Measurements from ENCODE around the gene TPSAB1.
"Not testable (repeated sequence)": the region's sequence is repeated elsewhere in the genome, so short reads cannot be mapped to it uniquely, and the experiment has no call there.

GRCh38 chr16:1243907-1244850 lies 3.7 kb downstream of the TPSAB1 start:
- not testable (repeated sequence) for TF ChIP-seq EZH2phosphoT487 (IDR thresholded peaks at IDR 0.05; ENCODE audit: borderline replicate concordance); CTCF (conservative IDR thresholded peaks at IDR 0.05; ENCODE audit: low read length)
